ENCODE measurements around the gene NANOS1.

- TF ChIP-seq POLR2A (IDR thresholded peaks at IDR 0.05) (no peak), CTCF (IDR thresholded peaks at IDR 0.05 in 8 of 11, conservative IDR thresholded peaks at IDR 0.05 in 3 of 11) (no peak)
Observed at GRCh38 chr10:118986815-118987790, 42.4 kb upstream of the NANOS1 start.

All from spleen (tissue), 7 donors.